HTR-8/SVneo (cell line): ENCODE measurements around the gene EPHA2.

Experiments used
- DNase-seq: peaks from one replicate; pipeline ENCODE4 v3.0.0; 2011; ENCODE audit warnings: low spot score, mixed read lengths; ENCODE audit not compliant: insufficient read length
- FAIRE-seq: peaks from 2 replicates; lab custom pipeline; 2011; peaks lifted over from hg19 to GRCh38; lab: Jason Lieb, UNC

The EPHA2 gene

GRCh38 chr1:16078925-16079656 is 76.8 kb downstream of the EPHA2 start:
- peak; percentile 75 for DNase-seq
- peak; percentile 81 for FAIRE-seq

GRCh38 chr1:16077406-16078245 is 78.2 kb downstream of the EPHA2 start:
- DNase-seq, result no peak
- no peak for FAIRE-seq

GRCh38 chr1:16076865-16077238 is 79.0 kb downstream of the EPHA2 start:
- no peak for DNase-seq
- no peak for FAIRE-seq

GRCh38 chr1:16076031-16076864 is 79.6 kb downstream of the EPHA2 start:
- FAIRE-seq (peak; percentile 96), DNase-seq (peak; percentile 77)

GRCh38 chr1:16075337-16076030 is 80.4 kb downstream of the EPHA2 start:
- DNase-seq, result no peak
- no peak for FAIRE-seq
